Hematopoietic multipotent progenitor cell treated with erythropoietin and hydrocortisone succinate and interleukin-3 and kit ligand, for 17 days (in vitro differentiated cells): ENCODE results near the gene NFKBIB.
A peak's percentile ranks its signal among the peaks of the same experiment; 100 is the strongest.
"Not testable (repeated sequence)": the region's sequence is repeated elsewhere in the genome, so short reads cannot be mapped to it uniquely, and the experiment has no call there.

Experiments
- DNase-seq: peaks from one replicate; pipeline ENCODE4 v3.0.0-alpha.2; 2015; ENCODE audit warnings: low spot score

NFKBIB gene

DNA sequence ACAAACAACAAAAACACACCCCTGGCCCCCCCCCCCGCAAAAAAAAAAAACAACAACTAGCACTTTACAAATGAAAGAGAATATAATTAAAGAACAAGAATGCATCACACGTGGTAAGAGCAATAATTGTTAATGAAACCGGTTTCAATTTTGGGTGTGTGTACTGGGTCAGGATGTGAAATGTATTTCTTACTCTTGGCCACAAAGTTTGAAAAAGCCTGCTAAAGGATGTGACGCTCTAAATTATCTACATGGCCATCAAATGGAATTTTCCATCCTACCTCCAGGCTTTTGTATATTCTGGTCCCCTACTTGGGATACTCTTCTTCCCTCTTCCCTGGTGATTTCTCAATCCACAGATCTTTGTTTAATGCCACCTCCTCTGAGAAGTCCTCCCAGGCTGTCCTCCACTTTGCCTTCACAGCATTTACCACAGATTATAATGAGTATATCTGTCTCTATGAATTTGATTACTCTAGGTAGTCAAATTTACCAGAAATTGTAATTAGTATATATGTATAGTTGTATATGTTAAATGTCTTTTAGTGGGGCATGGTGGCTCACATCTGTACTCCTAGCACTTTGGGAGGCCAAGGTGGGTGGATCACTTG is 28.7 kb downstream of the NFKBIB start:
- no peak for DNase-seq

GRCh38 chr19:38929929-38930775 is 30.4 kb downstream of the NFKBIB start, which contains the start of gene SARS2:
Gene SARS2, minus strand, starts transcription at chr19:38930763. Its CDS starts 27 bp downstream, at chr19:38930736.
- no peak for DNase-seq

GRCh38 chr19:38930776-38931520 is 31.2 kb downstream of the NFKBIB start, which contains the start of gene MRPS12:
Gene MRPS12, plus strand, starts transcription at chr19:38930944. Its CDS starts 351 bp downstream, at chr19:38931295.
- peak; percentile 100 for DNase-seq

DNA sequence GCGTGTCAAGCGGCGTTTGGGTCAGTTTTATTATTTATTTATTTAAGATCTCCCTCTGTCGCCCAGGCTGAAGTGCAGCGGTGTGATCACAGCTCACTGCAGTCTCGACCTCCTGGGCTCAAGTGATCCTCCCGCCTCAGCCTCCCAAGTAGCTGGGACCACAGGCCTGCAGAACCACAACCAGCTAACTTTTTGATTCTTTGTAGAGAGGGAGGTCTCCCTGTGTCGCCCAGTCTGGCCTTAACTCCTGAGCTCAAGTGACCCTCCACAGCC is 31.7 kb downstream of the NFKBIB start:
- no peak for DNase-seq

DNA sequence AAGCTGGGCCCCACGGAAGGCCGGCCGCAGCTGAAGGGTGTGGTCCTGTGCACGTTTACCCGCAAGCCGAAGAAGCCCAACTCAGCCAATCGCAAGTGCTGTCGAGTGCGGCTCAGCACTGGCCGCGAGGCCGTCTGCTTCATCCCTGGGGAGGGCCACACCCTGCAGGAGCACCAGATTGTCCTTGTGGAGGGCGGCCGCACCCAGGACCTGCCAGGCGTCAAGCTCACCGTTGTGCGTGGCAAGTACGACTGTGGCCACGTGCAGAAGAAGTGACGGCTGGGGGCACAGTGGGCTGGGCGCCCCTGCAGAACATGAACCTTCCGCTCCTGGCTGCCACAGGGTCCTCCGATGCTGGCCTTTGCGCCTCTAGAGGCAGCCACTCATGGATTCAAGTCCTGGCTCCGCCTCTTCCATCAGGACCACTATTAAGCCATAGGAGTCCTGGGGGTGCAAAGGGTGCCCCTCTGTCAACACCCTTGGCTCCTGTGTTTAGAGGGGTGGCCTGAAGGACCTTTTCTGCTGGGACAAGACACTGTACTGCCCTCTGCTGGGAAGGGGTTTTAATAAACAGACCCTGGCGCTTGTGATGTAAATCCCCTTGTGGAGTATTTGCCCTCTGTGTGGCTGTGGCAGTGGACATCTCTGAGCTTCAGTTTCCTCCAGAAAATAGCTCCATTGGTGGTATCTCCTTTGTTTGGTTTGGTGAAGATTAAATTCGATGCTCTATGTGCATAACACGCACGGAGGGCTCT is 32.8 kb downstream of the NFKBIB start:
- peak; percentile 53 for DNase-seq

GRCh38 chr19:38933544-38933943 is 33.8 kb downstream of the NFKBIB start:
- no peak for DNase-seq

- DNase-seq, result no peak
Observed at GRCh38 chr19:38939957-38940356, 40.2 kb downstream of the NFKBIB start.

- DNase-seq, result not testable (repeated sequence)
Observed at GRCh38 chr19:38941466-38941865, 41.7 kb downstream of the NFKBIB start.

DNA sequence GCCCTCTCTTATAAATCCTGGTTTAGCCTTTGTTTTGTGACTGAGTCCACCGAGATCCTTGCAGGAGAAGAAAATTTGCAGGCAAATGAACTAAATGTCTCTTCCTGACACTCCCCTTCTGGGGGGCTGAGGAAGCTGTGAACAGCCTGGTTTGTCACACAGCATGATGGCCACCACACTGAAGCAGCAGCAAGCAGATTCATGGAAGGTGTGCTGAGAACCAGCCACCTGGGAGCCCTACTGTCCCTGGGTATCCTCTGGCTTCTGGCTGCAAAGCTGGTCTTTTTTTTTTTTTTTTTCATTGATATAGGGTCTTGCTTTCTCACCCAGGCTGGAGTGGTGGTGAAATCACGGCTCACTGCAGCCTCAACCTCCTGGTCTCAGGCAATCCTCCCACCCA is 42.2 kb downstream of the NFKBIB start:
- no peak for DNase-seq

DNA sequence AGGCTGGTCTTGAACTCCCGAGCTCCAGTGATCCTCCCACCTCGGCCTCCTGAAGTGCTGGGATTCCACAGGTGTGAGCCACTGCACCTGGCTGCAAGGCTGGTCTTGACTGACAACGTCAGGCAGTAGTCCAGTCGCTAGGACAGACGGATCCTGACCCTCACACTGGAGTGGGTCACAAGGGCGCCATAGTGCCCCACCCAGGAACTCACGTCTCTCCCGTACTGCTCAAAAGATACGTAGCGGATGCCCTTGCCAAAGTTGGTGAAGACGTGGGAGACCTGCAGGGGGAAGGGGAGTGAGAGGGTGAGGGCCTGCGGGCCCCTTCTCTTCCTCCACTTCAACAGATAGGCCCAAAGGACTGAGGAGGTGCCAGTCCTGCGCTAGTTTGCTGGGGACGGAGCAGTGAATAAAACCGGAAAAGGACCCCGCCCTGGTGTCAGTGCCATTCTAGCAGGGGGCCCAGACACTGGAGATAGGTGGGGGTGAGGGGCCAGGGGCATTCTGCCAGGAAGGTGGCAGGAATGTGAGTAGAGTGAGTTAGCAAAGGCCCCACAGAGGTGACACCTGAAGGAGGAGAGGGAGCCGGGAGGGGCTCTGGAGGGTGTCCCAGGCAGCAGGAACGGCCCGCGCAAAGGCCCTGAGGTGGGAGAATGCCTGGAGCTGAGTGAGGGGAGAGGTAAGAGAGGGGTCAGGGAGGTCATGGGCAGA is 42.9 kb downstream of the NFKBIB start:
- no peak for DNase-seq

DNA sequence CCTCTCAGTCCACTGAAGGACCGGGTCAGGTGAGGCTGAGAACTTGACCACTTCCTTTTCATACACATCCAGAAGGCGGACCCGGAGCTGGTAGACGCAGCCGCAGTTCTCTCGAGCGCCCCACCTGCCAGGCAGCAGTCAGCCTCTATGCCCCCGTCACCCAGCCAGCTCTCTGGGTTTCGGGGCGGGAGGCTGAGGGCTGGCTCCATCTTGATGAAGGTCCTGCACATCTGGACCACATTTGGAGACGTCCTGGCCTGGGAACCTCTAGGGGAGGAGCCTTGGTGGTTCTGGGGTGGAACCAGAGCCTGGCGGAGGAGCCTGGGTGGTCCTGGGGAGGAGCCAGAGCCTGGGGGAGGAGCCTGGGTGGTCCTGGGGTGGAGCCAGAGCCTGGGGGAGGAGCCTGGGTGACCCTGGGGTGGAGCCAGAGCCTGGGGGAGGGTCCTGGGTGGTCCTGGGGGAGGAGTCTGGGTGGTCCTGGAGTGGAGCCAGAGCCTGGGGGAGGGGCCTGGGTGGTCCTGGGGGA is 45.3 kb downstream of the NFKBIB start:
- no peak for DNase-seq

GRCh38 chr19:38945562-38946228 is 45.9 kb downstream of the NFKBIB start:
- DNase-seq, result no peak

- no peak for DNase-seq
Observed at GRCh38 chr19:38946229-38947010, 46.7 kb downstream of the NFKBIB start.

- DNase-seq, result peak; percentile 62
Observed at GRCh38 chr19:38949580-38950367, 50.0 kb downstream of the NFKBIB start.

GRCh38 chr19:38951187-38951586 is 51.4 kb downstream of the NFKBIB start:
- DNase-seq, result no peak

GRCh38 chr19:38952395-38953165 is 52.8 kb downstream of the NFKBIB start:
- peak; percentile 25 for DNase-seq

DNA sequence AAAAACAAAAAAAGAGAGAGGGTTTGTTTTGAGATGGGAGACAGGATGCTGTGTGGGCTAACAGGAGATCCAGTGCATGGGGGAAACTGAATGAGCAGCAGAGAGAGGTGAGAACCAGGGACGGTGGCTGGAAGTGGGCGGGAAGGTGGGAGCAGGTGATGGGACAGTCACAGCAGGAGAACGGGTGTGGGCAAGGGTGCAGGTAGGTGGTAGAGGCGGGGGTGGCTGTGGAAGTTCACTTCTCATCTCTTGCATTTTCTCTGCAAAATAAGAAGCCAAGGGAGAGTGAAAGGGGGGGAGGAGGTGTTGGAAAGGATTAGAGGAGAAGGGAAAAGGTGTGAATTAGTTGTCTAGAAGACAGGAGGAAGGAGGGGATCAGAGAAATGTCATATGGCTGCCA is 53.9 kb downstream of the NFKBIB start:
- DNase-seq, result no peak

DNA sequence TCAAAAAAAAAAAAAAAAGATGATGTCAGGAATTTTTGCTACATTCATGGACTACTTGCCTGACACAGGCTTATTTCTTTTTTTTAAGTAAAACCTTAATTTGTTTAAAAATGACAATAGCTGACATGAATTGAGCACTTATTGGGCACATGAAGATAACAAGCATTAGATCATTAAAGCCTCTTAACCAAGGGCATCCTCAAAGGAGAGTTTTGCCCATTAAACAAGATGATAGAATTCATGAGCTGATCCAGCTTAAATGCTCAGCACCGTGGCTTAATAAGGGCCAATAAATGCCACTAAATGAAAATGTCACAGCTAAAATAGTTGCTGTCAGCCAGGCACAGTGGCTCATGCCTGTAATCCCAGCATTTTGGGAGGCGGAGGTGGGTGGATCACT is 56.5 kb downstream of the NFKBIB start:
- DNase-seq, result no peak
